ENCODE results near the gene PTP4A1.

DNA sequence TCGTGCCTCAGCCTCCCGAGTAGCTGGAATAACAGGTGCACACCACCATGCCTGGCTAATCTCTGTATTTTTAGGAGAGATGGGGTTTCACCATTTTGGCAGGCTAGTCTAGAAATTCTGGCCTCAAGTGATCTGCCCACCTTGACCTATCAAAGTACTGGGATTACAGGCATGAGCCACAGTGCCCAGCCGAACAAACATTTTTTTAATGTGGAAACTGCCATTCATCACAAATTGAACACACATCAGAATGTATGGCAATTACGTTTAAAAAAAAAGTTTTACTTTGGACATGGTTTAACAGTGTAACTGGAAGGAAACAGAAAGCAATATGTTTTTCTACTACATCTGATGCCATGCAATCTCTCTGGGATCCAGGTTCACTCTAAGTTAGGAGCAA lies 38.3 kb upstream of the PTP4A1 start:
- no peak for TF ChIP-seq CTCF (IDR thresholded peaks at IDR 0.05; ENCODE audit: poor library complexity)
- TF ChIP-seq EZH2 (IDR thresholded peaks at IDR 0.05; ENCODE audit: borderline replicate concordance): no peak

Data from hepatocyte (in vitro differentiated cells).